HepG2 (cell line): Measurements from ENCODE around the gene ITGB1. TPM values are rescaled to one million over a fixed set of nuclear protein-coding genes. Genes with fewer than 3 reads are reported as not detected.

Experiments
- CSRNP2 ChIP-seq: sonication (generic); formaldehyde crosslinking; conservative IDR thresholded peaks from 2 replicates; pipeline ENCODE4 v1.8.0; 2022; ENCODE audit warnings: low read depth, missing genetic modification reagents
- DDIT3 ChIP-seq: sonication (generic); formaldehyde crosslinking; IDR thresholded peaks from 2 replicates; pipeline ENCODE4 v1.4.0; 2020; ENCODE audit warnings: mild to moderate bottlenecking, missing genetic modification reagents
- ETV5 ChIP-seq: IDR thresholded peaks from 2 replicates; pipeline ENCODE4 v1.6.1; 2018; ENCODE audit warnings: missing biosample characterization, missing genetic modification reagents, inconsistent platforms, borderline replicate concordance
- KLF9 ChIP-seq: IDR thresholded peaks from 2 replicates; pipeline ENCODE4 v1.6.1; 2016; ENCODE audit warnings: low read depth
- MEIS2 ChIP-seq: sonication (generic); formaldehyde crosslinking; IDR thresholded peaks from 2 replicates; pipeline ENCODE4 v1.9.0; 2021; ENCODE audit warnings: mild to moderate bottlenecking, missing genetic modification reagents
- MLXIP ChIP-seq: sonication (generic); formaldehyde crosslinking; IDR thresholded peaks from 2 replicates; pipeline ENCODE4 v1.9.0; 2021; ENCODE audit warnings: missing genetic modification reagents, borderline replicate concordance
- NCOA1 ChIP-seq: sonication (generic); formaldehyde crosslinking; IDR thresholded peaks from 2 replicates; pipeline ENCODE4 v1.9.0; 2021; ENCODE audit warnings: missing genetic modification reagents
- NFE2 ChIP-seq: sonication (generic); formaldehyde crosslinking; IDR thresholded peaks from 2 replicates; pipeline ENCODE4 v1.4.0; 2020; ENCODE audit warnings: missing genetic modification reagents
- POLR2A ChIP-seq, 2 experiments: IDR thresholded peaks; 2 replicates each; pipeline ENCODE4 v1.6.1; 2011; ENCODE audit warnings: low read depth in 2 of 2, low read length in 2 of 2, mild to moderate bottlenecking in 1 of 2, moderate library complexity in 1 of 2; ENCODE audit not compliant: insufficient read depth in 1 of 2
- POLR2G ChIP-seq: fragments of 200-400 bp; formaldehyde crosslinking; IDR thresholded peaks from 2 replicates; pipeline ENCODE4 v1.6.1; 2018; ENCODE audit warnings: mild to moderate bottlenecking, low read depth, low read length, moderate library complexity
- RBFOX2 ChIP-seq: fragments of 200-400 bp; formaldehyde crosslinking; IDR thresholded peaks from 2 replicates; pipeline ENCODE4 v1.6.1; 2017; ENCODE audit warnings: low read depth, mild to moderate bottlenecking, low read length
- SMAD9 ChIP-seq: sonication (generic); formaldehyde crosslinking; IDR thresholded peaks from 2 replicates; pipeline ENCODE4 v1.5.1; 2020; ENCODE audit warnings: mild to moderate bottlenecking, missing genetic modification reagents
- SRSF9 ChIP-seq: fragments of 200-400 bp; formaldehyde crosslinking; IDR thresholded peaks from 2 replicates; pipeline ENCODE4 v1.6.1; 2018; ENCODE audit warnings: borderline replicate concordance, mild to moderate bottlenecking, low read depth, low read length; ENCODE audit not compliant: insufficient read depth, poor library complexity, severe bottlenecking
- YY1 ChIP-seq: IDR thresholded peaks from 2 replicates; pipeline ENCODE4 v1.6.1; 2011; ENCODE audit warnings: low read length, low read depth, moderate library complexity, mild to moderate bottlenecking; ENCODE audit not compliant: insufficient read depth, insufficient replicate concordance
- ZBTB38 ChIP-seq: sonication (generic); formaldehyde crosslinking; IDR thresholded peaks from 2 replicates; pipeline ENCODE4 v1.5.1; 2020; ENCODE audit warnings: mild to moderate bottlenecking, missing genetic modification reagents
- ZFP36L1 ChIP-seq: sonication (generic); formaldehyde crosslinking; IDR thresholded peaks from 2 replicates; pipeline ENCODE4 v1.8.0; 2022; ENCODE audit warnings: mild to moderate bottlenecking, missing genetic modification reagents, moderate library complexity
- ZNF121 ChIP-seq: sonication (generic); formaldehyde crosslinking; IDR thresholded peaks from 2 replicates; pipeline ENCODE4 v1.5.0; 2020; ENCODE audit warnings: mild to moderate bottlenecking, missing genetic modification reagents
- ZNF124 ChIP-seq: sonication (generic); formaldehyde crosslinking; IDR thresholded peaks from 2 replicates; pipeline ENCODE4 v1.4.0; 2020; ENCODE audit warnings: missing genetic modification reagents
- ZNF160 ChIP-seq: sonication (generic); formaldehyde crosslinking; IDR thresholded peaks from 2 replicates; pipeline ENCODE4 v1.8.0; 2022; ENCODE audit warnings: mild to moderate bottlenecking, inconsistent platforms, missing genetic modification reagents
- ZNF256 ChIP-seq: sonication (generic); formaldehyde crosslinking; conservative IDR thresholded peaks from 2 replicates; pipeline ENCODE4 v1.4.0; 2020; ENCODE audit warnings: missing genetic modification reagents
- ZNF639 ChIP-seq: conservative IDR thresholded peaks from 2 replicates; pipeline ENCODE4 v1.6.1; 2018; ENCODE audit warnings: missing genetic modification reagents
- ZNF747 ChIP-seq: sonication (generic); formaldehyde crosslinking; IDR thresholded peaks from 2 replicates; pipeline ENCODE4 v1.8.1; 2023; ENCODE audit warnings: missing genetic modification reagents, mild to moderate bottlenecking, borderline replicate concordance
- ZNF788 ChIP-seq: sonication (generic); formaldehyde crosslinking; IDR thresholded peaks from 2 replicates; pipeline ENCODE4 v1.5.0; 2020; ENCODE audit warnings: mild to moderate bottlenecking, missing genetic modification reagents, borderline replicate concordance
- ZNF891 ChIP-seq: sonication (generic); formaldehyde crosslinking; IDR thresholded peaks from 2 replicates; pipeline ENCODE4 v1.5.0; 2020; ENCODE audit warnings: mild to moderate bottlenecking, missing genetic modification reagents
- polyA plus RNA-seq, 8 experiments: library from polyadenylated mRNA; depleted of rRNA in 3 of 8; stranded (reverse) in 7 of 8; unstranded in 1 of 8; fragments of >200 nt; fragmentation: Illumina TruSeq in 4 of 8; extraction: Trizol in 4 of 8; gene quantifications; 2 replicates each; pipeline versions ENCODE4 v1.2.1 to v1.2.3, GENCODE V29; 2011 to 2016; ENCODE audit warnings: low read depth in 4 of 8, missing spikeins in 1 of 8, mixed read lengths in 1 of 8; ENCODE audit not compliant: insufficient read depth in 1 of 8
- total RNA-seq, 5 experiments: library from RNA; depleted of rRNA; stranded (reverse); fragments of >200 nt; fragmentation: Illumina TruSeq; extraction: Trizol; gene quantifications; 2 replicates each; pipeline ENCODE4 v1.2.3, GENCODE V29; 2016; ENCODE audit warnings: low read depth in 1 of 5

Gene ITGB1
- total and polyA plus RNA-seq, 2 of the 13 experiments (the other 11 are each of a cell fraction or from before 2014, with no cell fraction given): 190 to 204 TPM

- TF ChIP-seq SRSF9: no peak
- peak; percentile 68; the same call in 1 of the 2 replicates for TF ChIP-seq ZNF747
- peak; percentile 62; the same call in 1 of the 2 replicates for TF ChIP-seq MEIS2 (CRISPR knock-in tag)
- TF ChIP-seq ZFP36L1: no peak
- TF ChIP-seq CSRNP2 (CRISPR knock-in tag): no peak
- no peak for TF ChIP-seq YY1
- TF ChIP-seq ZNF124 (CRISPR knock-in tag): 0 out of 2 replicates have a peak, but pooled peaks have one; percentile 20
- no peak for TF ChIP-seq MLXIP
- TF ChIP-seq ZNF788 (CRISPR knock-in tag): peak; percentile 74; the same call in 1 of the 2 replicates
- TF ChIP-seq ZBTB38 (CRISPR knock-in tag): peak; percentile 87
- TF ChIP-seq NCOA1 (CRISPR knock-in tag): no peak
- TF ChIP-seq NFE2 (CRISPR knock-in tag): 0 out of 2 replicates have a peak, but pooled peaks have one; percentile 42
- TF ChIP-seq ZNF160: no peak; the same call in 1 of the 2 replicates
- TF ChIP-seq POLR2G: peak; percentile 82
- TF ChIP-seq ZNF256 (CRISPR knock-in tag): 0 out of 2 replicates have a peak, but pooled peaks have one; percentile 24
- no peak for TF ChIP-seq KLF9 (CRISPR knock-in tag)
- peak; percentile 72 for TF ChIP-seq POLR2A (IDR thresholded peaks at IDR 0.05; ENCODE audit: insufficient read depth in 1 of 2, low read depth in 2 of 2, low read length in 2 of 2)
- peak; percentile 99 for TF ChIP-seq ZNF121
- TF ChIP-seq ETV5: peak; percentile 81
- TF ChIP-seq SMAD9: no peak
- no peak for TF ChIP-seq ZNF891 (CRISPR knock-in tag)
- TF ChIP-seq RBFOX2: peak; percentile 56; the same call in 1 of the 2 replicates
- peak; percentile 54; the same call in 1 of the 2 replicates for TF ChIP-seq ZNF639 (CRISPR knock-in tag)
- TF ChIP-seq DDIT3 (CRISPR knock-in tag): no peak
These were observed 22.8 kb upstream of the ITGB1 start (continued) for GRCh38 chr10:32980558-32981468.
